Neural progenitor cell (in vitro differentiated cells): ENCODE data around the gene RPS2. TPM values are rescaled to one million over a fixed set of nuclear protein-coding genes. Genes with fewer than 3 reads are reported as not detected.

Source experiments
- DNase-seq: peaks from one replicate; pipeline ENCODE4 v3.0.0-alpha.2; 2016; ENCODE audit warnings: low spot score
- H2AFZ ChIP-seq: fragments of 200-600 bp; sonication (generic); replicated peaks from 2 replicates; pipeline ENCODE4 v1.6.1; 2016; ENCODE audit warnings: antibody characterized with exemption
- H3F3A ChIP-seq: fragments of 200-600 bp; sonication (generic); 2 replicates; pipeline ENCODE4 v1.6.1; 2016; ENCODE audit warnings: antibody characterized with exemption, low read depth
- H3K27ac ChIP-seq: fragments of 200-600 bp; sonication (generic); 2 replicates; pipeline ENCODE4 v1.5.1; 2016; ENCODE audit warnings: mild to moderate bottlenecking
- H3K27me3 ChIP-seq: fragments of 200-600 bp; sonication (generic); 2 replicates; pipeline ENCODE4 v1.6.1; 2016; ENCODE audit warnings: mild to moderate bottlenecking, moderate library complexity
- H3K36me3 ChIP-seq: fragments of 200-600 bp; sonication (generic); 2 replicates; pipeline ENCODE4 v1.5.1; 2016
- H3K4me1 ChIP-seq: fragments of 200-600 bp; sonication (generic); 2 replicates; pipeline ENCODE4 v1.6.1; 2016; ENCODE audit warnings: mixed run types
- H3K4me2 ChIP-seq: fragments of 200-600 bp; sonication (generic); 2 replicates; pipeline ENCODE4 v1.6.1; 2016
- H3K4me3 ChIP-seq: fragments of 200-600 bp; sonication (generic); 2 replicates; pipeline ENCODE4 v1.5.1; 2016
- H3K79me2 ChIP-seq: fragments of 200-600 bp; sonication (generic); 2 replicates; pipeline ENCODE4 v1.6.1; 2016; ENCODE audit warnings: low read depth
- H3K9ac ChIP-seq: fragments of 200-600 bp; sonication (generic); 2 replicates; pipeline ENCODE4 v1.6.1; 2016
- H3K9me3 ChIP-seq: fragments of 200-600 bp; sonication (generic); 2 replicates; pipeline ENCODE4 v1.5.1; 2016; ENCODE audit warnings: low read depth
- H4K20me1 ChIP-seq: fragments of 200-600 bp; sonication (generic); 2 replicates; pipeline ENCODE4 v1.6.1; 2016; ENCODE audit warnings: low read depth
- H3K27ac Mint-ChIP-seq: 3 replicates; pipeline ENCODE4 v1.8.0; 2021; ENCODE audit warnings: mixed read lengths
- H3K27me3 Mint-ChIP-seq: 2 replicates; pipeline ENCODE4 v1.8.0; 2022; ENCODE audit warnings: low read depth, mild to moderate bottlenecking, inconsistent platforms, moderate library complexity, mixed read lengths; ENCODE audit not compliant: insufficient read depth
- H3K36me3 Mint-ChIP-seq: 3 replicates; pipeline ENCODE4 v1.8.0; 2021; ENCODE audit warnings: mixed read lengths
- H3K4me1 Mint-ChIP-seq: 3 replicates; pipeline ENCODE4 v1.8.0; 2021; ENCODE audit warnings: mixed read lengths
- H3K4me3 Mint-ChIP-seq: 3 replicates; pipeline ENCODE4 v1.8.0; 2021; ENCODE audit warnings: mild to moderate bottlenecking, moderate library complexity, mixed read lengths
- H3K9me3 Mint-ChIP-seq: 3 replicates; pipeline ENCODE4 v1.8.0; 2020; ENCODE audit warnings: mixed read lengths
- CTCF ChIP-seq: fragments of 200-600 bp; sonication (generic); IDR thresholded peaks from 2 replicates; pipeline ENCODE4 v1.5.1; 2017; ENCODE audit warnings: antibody characterized with exemption, mild to moderate bottlenecking
- EZH2 ChIP-seq: fragments of 200-600 bp; sonication (generic); IDR thresholded peaks from 2 replicates; pipeline ENCODE4 v1.6.1; 2017; ENCODE audit warnings: antibody characterized with exemption, mild to moderate bottlenecking, moderate library complexity
- EZH2phosphoT487 ChIP-seq: fragments of 200-600 bp; sonication (generic); IDR thresholded peaks from 2 replicates; pipeline ENCODE4 v1.6.1; 2017; ENCODE audit warnings: antibody characterized with exemption
- total RNA-seq: library from RNA; depleted of rRNA; stranded (reverse); fragments of >200 nt; gene quantifications from 2 replicates; pipeline ENCODE4 v1.2.3, GENCODE V29; 2015; ENCODE audit warnings: low replicate concordance

RPS2 gene
- total RNA-seq, 1 donor from 2014 or later, result 3,079 TPM

GRCh38 chr16:1961651-1962067, 3.0 kb downstream of the RPS2 start:
- Histone ChIP-seq H3K36me3 (no peaks in the 10 kb centered on the region), H3K9me3 (no peaks in the 10 kb centered on the region), H3K4me2 (no peak overlapping the region), H4K20me1 (peaks cover 44% of the 10 kb centered on the region), H3K27me3 (no peaks in the 10 kb centered on the region), H3K4me3 (no peak overlapping the region), H3F3A (peaks cover 47% of the 10 kb centered on the region), H3K4me1 (peaks cover 24% of the 10 kb centered on the region), H3K27ac (no peak overlapping the region), H3K79me2 (peaks cover 52% of the 10 kb centered on the region), H3K9ac (no peak overlapping the region), H2AFZ (no peak overlapping the region)
- Mint-ChIP-seq H3K27me3 (no peaks in the 10 kb centered on the region), H3K4me1 (peaks cover 34% of the 10 kb centered on the region), H3K4me3 (peak overlapping the region; percentile 75), H3K9me3 (no peaks in the 10 kb centered on the region), H3K36me3 (peaks cover 12% of the 10 kb centered on the region), H3K27ac (no peak overlapping the region)
- TF ChIP-seq EZH2 (no peak), CTCF (no peak), EZH2phosphoT487 (no peak)
- DNase-seq, result no peak

- no peaks in the 10 kb centered on the region for H3K9me3 ChIP-seq
- Mint-ChIP-seq H3K4me3 (peak overlapping the region; percentile 96), H3K36me3 (peaks cover 12% of the 10 kb centered on the region), H3K9me3 (no peaks in the 10 kb centered on the region), H3K27me3 (no peaks in the 10 kb centered on the region), H3K4me1 (peaks cover 34% of the 10 kb centered on the region), H3K27ac (no peak overlapping the region)
- TF ChIP-seq CTCF (no peak), EZH2 (no peak), EZH2phosphoT487 (no peak)
- no peaks in the 10 kb centered on the region for H3K27me3 ChIP-seq
- peak overlapping the region; percentile 76 for H3K4me3 ChIP-seq
- peaks cover 49% of the 10 kb centered on the region for H3K79me2 ChIP-seq
- peak overlapping the region; percentile 74 for H3K27ac ChIP-seq
- no peaks in the 10 kb centered on the region for H3K36me3 ChIP-seq
- peak overlapping the region; percentile 84 for H3K4me2 ChIP-seq
- peaks cover 44% of the 10 kb centered on the region for H4K20me1 ChIP-seq
- H2AFZ ChIP-seq, result no peak overlapping the region
- H3F3A ChIP-seq, result peaks cover 47% of the 10 kb centered on the region
- DNase-seq, result peak; percentile 37
- peaks cover 24% of the 10 kb centered on the region for H3K4me1 ChIP-seq
- H3K9ac ChIP-seq, result no peak overlapping the region
These were observed 3.7 kb downstream of the RPS2 start for GRCh38 chr16:1960665-1961630.

GRCh38 chr16:1959269-1960039, 5.2 kb downstream of the RPS2 start, which contains the start of gene NDUFB10:
Gene NDUFB10, plus strand, starts transcription at chr16:1959538. Its CDS starts 87 bp downstream, at chr16:1959625.
- Histone ChIP-seq H3K79me2 (peaks cover 36% of the 10 kb centered on the region), H3K4me1 (peaks cover 19% of the 10 kb centered on the region), H4K20me1 (peaks cover 43% of the 10 kb centered on the region), H3K4me2 (peak within 1 kb of the TSS; percentile 84), H3K27ac (no peak within 1 kb of the TSS), H3F3A (peaks cover 47% of the 10 kb centered on the region), H3K9ac (peak within 1 kb of the TSS; percentile 68), H3K27me3 (no peaks in the 10 kb centered on the region), H3K4me3 (peak within 1 kb of the TSS; percentile 76), H2AFZ (peak within 1 kb of the TSS; percentile 90), H3K36me3 (no peaks in the 10 kb centered on the region), H3K9me3 (no peaks in the 10 kb centered on the region)
- Mint-ChIP-seq H3K9me3 (no peaks in the 10 kb centered on the region), H3K4me1 (peaks cover 30% of the 10 kb centered on the region), H3K4me3 (peak within 1 kb of the TSS; percentile 96), H3K27ac (peak within 1 kb of the TSS; percentile 72), H3K27me3 (peaks cover 2% of the 10 kb centered on the region), H3K36me3 (peaks cover 12% of the 10 kb centered on the region)
- TF ChIP-seq EZH2phosphoT487 (no peak), EZH2 (no peak), CTCF (peak; percentile 60)
- DNase-seq, result peak; percentile 96
